HG03565 (cell line): Measurements from ENCODE around the gene PRSS53.

Source experiments
- ATAC-seq: cut with Tn5 transposase; IDR thresholded peaks from one replicate; pipeline ENCODE4 v1.9.1; 2021; ENCODE audit warnings: mild to moderate bottlenecking, moderate library complexity; ENCODE audit not compliant: unreplicated experiment

Gene PRSS53

DNA sequence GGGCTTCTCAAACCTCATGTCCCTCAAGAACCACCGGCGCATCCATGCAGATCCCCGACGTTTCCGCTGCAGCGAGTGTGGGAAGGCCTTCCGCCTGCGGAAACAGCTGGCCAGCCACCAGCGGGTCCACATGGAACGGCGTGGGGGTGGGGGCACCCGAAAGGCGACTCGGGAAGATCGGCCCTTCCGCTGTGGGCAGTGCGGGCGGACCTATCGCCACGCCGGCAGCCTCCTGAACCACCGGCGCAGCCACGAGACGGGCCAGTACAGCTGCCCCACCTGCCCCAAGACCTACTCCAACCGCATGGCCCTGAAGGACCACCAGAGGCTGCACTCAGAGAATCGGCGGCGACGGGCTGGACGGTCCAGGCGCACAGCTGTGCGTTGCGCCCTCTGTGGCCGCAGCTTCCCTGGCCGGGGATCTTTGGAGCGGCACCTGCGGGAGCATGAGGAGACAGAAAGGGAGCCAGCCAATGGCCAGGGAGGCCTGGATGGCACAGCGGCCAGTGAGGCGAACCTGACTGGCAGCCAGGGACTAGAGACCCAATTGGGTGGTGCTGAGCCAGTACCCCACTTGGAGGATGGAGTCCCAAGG, 8.6 kb downstream of the PRSS53 start:
- no peak for ATAC-seq

DNA sequence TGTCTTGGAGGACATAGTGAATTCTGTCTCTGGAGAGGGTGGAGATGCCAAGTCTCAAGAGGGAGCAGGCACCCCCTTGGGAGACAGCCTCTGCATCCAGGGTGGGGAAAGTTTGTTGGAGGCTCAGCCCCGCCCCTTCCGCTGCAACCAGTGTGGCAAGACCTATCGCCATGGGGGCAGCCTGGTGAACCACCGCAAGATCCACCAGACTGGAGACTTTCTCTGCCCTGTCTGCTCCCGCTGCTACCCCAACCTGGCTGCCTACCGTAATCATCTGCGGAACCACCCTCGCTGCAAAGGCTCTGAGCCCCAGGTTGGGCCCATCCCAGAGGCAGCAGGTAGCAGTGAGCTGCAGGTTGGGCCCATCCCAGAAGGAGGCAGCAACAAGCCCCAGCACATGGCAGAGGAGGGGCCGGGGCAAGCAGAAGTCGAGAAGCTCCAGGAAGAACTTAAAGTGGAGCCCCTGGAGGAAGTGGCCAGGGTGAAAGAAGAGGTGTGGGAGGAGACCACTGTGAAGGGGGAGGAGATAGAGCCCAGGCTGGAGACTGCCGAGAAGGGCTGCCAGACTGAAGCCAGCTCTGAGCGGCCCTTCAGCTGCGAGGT, 9.3 kb downstream of the PRSS53 start:
- no peak for ATAC-seq

- ATAC-seq: no peak
Observed at GRCh38 chr16:31078597-31079341, 10.0 kb downstream of the PRSS53 start.

DNA sequence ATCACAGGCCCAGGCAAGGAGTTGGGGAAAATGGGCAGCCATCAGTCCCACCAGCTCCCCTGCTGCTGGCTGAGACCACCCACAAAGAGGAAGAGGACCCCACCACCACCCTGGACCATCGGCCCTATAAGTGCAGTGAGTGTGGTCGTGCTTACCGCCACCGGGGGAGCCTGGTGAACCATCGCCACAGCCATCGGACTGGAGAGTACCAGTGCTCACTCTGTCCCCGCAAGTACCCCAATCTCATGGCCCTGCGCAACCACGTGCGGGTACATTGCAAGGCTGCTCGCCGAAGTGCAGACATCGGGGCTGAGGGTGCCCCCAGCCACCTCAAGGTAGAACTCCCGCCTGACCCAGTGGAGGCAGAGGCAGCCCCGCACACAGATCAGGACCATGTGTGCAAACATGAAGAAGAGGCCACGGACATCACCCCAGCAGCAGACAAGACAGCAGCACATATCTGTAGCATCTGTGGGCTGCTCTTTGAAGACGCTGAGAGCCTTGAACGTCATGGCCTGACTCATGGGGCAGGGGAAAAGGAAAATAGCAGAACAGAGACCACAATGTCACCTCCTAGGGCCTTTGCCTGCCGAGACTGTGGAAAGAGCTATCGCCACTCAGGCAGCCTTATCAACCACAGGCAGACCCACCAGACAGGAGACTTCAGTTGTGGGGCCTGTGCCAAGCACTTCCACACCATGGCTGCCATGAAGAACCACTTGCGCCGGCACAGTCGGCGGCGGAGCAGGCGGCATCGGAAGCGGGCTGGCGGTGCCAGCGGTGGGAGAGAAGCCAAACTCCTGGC, 10.9 kb downstream of the PRSS53 start:
- ATAC-seq: no peak

- no peak for ATAC-seq
Observed at GRCh38 chr16:31077024-31077423, 11.7 kb downstream of the PRSS53 start.

- ATAC-seq: no peak
Observed at GRCh38 chr16:31076319-31076718, 12.4 kb downstream of the PRSS53 start.

DNA sequence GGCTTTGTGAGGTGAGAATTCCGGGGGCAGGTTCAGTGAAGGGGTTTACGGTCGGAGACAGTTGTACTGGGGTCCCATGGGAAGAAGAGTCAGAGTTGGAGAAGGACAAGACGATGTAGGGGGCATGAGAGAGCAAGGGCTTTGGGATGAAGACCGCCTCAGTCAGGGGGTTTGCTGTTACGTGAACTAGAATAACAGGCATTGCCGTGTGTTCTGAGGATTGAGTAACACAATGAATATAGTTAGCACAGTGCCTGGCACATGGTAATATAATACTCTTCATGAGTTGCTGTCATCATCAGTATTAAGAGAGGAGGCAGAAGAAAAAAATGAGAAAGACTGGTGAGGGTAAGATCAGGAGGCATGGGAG, 13.9 kb downstream of the PRSS53 start:
- ATAC-seq: no peak

- peak; percentile 66 for ATAC-seq
Observed at GRCh38 chr16:31073970-31074813, 14.6 kb downstream of the PRSS53 start, which contains the start of the genes ZNF646 and ZNF668. Gene ZNF646 (plus strand): TSS chr16:31074422. CDS start chr16:31076325, 1,903 bp downstream. Gene ZNF668 (minus strand): TSS chr16:31074240. CDS start chr16:31064459, 9,781 bp downstream.

DNA sequence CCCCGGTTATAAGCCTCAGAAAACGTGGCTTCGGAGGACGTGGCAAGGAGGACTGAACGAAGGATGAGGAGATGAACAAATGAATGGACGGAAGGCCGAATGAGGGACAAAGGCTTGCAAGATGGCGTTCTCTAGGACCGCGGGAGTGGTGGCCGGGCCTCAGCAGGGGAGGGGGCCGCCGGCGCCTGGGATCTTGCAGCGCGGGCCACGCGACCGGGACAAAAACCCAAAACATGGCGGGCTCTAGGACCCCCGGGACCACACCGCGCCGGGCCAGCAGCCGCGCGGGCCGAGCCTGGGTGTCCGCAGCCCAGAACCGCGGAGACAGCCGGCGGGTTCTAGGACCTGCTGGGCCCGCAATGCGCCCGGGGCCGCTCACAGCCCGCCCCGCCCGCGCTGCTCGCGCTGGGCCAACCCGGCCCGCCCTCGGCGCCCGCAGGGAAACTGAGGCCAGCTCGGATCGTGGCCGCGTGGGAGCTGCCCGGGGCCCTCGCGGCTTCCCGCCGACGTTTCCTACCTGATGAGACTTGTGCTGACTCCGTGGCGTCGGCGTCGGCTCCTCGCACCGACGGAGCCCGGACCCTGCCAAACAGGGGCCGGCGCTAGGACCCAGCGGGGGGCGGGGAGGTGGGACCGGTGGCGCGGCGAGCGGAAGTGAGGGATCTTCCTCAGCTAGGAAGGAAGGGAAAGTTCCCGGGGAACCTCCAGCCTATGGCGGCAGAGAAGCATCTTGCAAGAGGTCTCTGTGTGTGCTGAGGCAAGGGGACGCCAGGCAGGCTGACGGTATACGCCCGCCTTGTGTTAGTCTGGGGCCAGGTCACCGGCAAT, 15.4 kb downstream of the PRSS53 start:
- ATAC-seq: peak; percentile 34

DNA sequence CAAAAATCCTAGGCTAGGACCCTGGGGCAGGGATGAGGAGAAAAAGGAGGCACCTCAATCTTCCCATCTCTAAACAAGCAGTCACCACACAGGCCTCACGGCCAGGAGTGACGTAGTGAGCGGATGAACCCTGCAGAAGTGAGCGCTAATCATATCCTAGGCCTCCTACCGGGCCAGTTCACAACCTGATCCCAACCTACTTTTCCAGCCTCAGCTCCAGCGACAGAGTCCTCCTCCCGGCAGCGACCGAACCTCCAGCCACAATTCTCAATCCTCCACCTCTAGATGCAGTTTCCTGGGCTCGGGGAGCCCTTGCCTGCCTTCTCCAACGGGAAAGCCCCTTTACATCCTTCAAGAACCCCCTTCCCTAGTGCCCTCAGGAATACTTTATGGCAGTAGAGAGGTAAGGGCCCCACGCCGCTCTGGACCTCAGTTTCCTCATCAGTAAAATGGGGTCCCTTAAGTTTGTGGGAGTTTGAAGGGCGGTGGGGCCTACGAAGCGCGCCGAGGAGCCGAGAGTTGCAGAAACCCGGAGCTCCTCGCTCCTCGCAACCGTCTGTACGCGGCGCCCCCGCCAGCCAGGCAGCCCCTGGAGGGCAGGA, 16.1 kb downstream of the PRSS53 start:
- ATAC-seq: no peak

DNA sequence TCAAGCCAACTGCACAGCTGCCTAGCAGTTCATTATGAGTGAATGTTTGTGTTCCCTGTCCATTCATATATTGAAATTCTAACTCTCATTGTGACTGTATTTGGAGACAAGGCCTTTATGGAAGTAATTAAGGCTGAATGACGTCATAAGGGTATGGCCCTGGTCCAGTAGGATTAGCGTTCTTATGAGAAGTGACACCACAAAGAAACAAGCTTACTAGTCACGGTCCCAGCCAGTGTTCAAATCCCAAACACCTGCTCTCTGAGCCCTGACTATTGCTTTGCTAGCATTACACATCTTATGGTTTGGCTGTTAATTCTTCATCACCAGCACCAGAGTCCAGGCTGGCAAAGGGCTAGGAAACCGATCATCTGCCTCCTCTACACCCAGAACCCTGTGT, 16.9 kb downstream of the PRSS53 start:
- no peak for ATAC-seq

DNA sequence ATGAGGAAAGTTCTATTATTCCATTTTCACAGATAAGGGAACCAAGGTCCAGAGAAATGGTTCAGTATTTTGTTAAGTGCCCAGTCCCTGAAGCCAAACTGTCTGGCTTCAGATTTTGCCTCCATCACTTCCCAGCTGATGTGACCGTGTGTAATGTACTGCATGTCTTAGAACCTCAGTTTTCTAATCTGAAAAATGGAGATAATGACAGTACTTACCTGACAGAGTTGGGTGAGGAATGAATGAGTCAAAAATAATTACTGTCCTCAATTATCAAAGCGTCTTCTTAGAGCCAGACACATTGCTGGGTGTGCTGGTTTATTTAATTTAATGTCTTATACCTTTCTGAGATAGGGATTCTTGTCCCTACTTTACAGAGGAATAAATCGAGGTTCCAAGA, 21.4 kb downstream of the PRSS53 start:
- no peak for ATAC-seq

- no peak for ATAC-seq
Observed at GRCh38 chr16:31064882-31065461, 23.8 kb downstream of the PRSS53 start.

DNA sequence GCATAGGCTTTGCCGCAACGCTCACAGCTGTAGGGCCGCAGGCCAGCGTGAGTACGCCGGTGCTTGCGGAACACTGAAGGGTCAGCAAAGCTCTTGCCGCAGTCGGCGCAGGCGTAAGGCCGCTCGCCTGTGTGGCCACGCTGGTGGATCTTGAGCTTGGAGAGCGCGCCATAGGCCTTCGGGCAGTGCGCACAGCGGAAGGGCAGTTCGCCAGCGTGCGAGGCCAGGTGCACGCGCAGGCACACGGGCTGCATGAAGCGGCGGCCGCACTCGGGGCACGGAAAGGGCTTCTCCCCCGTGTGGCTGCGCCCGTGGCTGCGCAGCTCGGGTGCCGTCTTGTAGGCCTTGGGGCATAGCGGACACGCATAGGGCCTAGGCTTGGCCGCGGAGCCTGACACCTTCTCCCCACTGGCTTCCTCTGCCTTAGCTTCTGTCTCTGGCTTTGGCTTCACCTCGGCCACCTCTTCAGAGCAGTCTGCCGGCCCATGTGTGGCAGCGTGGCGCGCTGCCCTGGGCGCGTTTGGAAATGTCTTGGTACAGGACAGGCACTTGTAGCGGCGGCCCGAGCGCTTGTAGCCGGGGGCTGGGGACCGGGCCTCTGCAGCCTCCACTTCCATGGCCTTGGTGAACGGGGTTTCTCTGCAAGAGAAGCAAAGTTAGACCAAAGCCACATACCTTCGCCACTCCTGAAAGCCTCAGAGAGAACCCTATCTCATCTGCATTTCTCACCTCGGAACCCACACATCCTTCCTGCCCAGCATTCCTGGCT, 24.7 kb downstream of the PRSS53 start:
- ATAC-seq: no peak

DNA sequence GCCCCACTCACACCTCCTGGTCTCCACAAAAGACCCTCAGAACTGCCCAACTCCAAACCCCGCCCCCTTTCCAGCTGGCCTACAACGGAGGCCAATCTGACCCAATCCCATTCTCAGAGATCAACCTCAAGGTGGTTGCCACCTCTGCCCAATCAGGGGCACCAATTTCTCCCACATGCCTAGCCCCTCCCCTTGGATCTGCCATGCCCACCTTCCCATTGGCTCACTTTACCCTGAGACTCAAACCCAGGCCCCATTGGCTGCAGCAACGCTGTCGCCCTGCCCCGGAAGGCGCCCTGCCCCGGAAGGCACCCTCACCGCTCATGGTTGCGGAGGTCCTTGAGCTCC, 25.3 kb downstream of the PRSS53 start:
- ATAC-seq: no peak

DNA sequence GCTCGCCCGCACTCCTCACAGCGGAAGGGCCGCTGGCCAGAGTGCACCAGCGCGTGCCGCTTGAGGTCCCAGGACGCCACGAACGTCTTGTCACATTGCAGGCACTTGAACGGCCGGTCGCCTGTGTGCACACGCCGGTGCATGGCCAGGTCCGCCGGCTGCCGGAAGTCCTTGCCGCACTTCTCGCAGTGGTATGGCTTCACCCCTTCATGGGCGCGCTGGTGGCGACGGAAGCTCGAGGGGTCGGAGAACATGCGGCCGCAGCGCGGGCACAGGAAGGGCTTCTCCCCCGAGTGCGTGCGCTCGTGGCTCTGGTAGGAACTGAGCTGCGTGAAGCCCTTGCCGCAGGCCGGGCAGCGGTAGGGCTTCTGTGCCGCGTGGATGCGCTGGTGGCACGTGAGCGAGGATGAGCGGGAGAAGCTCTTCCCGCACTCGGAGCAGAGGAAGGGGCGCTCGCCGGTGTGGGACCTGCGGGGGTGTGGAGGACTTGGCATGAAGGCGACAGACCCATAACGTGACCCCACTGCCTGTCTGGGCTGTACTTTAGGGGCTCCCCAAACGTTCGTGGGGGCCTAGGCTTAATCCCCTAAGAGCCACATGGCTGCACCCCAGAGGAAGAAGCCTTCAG, 26.8 kb downstream of the PRSS53 start:
- no peak for ATAC-seq

DNA sequence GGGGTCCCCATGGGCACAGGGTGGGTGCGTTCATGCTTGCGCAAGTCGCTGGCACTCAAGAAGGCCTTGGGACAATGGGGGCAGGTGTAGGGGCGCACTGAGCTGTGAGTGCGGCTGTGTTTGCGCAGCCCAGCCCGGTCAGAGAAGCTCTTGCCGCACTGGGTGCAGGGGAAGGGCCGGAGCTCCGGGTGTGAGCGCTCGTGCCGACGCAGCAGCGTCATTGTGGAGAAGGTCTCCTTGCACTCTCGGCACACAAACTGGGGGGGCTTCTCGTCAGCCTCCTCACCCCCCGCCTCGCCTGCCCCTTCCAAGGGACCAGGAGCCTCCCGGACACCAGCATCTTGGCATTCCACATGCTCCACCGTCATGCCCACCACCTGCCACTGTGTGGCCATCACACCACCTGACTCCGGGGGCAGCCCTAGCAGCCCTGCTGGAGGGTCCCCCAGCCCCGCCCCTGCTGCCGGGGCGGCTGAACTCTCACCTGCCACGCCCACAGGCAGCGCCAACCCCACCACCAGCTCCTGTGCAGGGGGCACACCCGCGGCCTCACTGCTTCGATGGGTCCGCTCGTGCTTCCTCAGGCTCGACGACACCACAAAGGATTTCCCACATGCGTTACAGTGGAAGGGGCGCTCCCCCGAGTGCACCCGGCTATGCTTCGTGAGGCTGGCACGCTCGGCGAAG, 27.5 kb downstream of the PRSS53 start:
- no peak for ATAC-seq
